DMS114 treated with DMSO at 0.1 percent for 48 hours (cell line): Measurements from ENCODE around the gene ZNF146.
A peak's percentile ranks its signal among the peaks of the same experiment; 100 is the strongest.
"Not testable (repeated sequence)": the region's sequence is repeated elsewhere in the genome, so short reads cannot be mapped to it uniquely, and the experiment has no call there.

Experiments
- DNase-seq: peaks from one replicate; lab custom pipeline; 2025; ENCODE audit not compliant: unreplicated experiment; lab: John Stamatoyannopoulos, UW

The ZNF146 gene

DNA sequence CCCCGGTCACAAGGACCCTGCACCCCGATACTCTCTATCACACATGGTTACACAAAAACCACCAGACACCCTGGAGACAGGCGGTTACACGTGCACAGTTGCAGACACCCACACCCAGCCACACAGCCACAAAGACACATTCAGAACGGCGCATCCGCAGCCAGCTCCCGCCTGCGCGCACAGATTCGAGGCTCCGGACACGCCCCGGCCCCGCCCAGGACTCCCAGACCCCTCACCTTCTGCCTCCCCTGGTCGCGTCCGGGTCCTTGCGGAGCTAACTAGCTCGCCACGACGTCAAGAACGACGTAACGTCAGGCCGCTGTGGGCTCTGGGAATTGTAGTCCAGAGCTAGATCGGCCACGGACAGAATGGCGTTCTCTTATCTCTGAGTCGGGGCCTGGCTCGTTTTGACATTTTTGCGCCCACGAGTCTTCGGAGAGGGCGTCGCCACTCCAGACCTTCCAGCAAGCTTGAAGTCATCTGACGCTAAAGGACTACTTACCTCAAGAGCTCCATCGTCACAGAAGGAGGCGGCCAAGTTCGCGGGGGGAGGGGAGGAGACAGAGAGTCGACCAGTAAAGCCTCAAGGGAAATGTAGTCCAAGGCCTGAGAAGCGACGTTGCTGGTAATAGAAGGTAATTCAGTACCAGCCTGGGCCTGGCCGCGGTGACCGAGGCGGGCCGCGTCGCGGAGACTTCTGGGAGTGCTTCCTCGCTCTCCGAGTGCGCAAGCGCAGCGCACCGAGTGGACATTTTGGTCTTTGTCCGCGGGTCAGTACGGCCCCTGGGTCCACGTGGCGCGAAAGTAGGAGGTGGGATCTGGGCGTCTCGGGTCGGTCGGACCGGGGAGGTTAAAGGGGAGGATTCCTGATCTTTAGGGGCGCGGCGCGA is at the start of gene ZNF146, which contains the start of gene ZNF565:
Gene ZNF146 (plus strand): TSS at position 721 of the 890 bp plus-strand sequence. CDS start 21,335 bp downstream, outside the sequence.
Gene ZNF565 (minus strand): TSS at position 280 of the 890 bp plus-strand sequence. CDS start 12,680 bp downstream, outside the sequence.
- peak; percentile 99 for DNase-seq

DNA sequence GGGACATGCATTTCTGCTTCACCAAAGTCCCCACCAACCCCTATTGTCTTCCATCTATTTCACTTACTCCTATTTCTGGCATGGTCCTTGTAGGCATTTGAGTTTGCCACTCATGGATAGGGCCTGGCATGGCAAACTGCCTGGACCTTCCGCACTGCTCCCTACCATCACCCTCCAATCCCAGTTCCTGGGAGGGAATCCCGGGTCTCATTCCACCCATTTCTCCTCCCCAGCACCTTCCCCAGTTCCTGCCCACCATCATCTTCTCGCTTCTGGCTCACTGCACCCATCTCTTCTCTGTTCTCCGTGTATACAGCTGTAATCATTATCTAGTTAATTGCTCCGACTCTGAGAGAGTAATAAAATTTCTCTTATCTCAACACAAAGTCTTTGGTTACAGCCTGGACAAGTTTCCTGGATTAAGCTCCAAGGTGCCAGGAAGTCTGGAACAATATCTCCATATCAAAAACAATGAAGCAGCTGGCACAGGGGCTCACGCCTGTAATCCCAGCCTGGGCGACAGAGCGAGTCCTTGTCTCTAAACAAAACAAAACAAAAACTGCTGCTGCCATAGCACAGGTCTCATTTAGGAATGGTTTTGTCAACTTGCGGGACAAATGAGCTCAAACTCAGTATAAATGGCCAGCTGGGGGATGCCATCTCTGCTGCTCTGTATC is 45.7 kb upstream of the ZNF146 start:
- DNase-seq = no peak

GRCh38 chr19:36172852-36173251 is 42.1 kb upstream of the ZNF146 start:
- DNase-seq = no peak

GRCh38 chr19:36173846-36174245 is 41.1 kb upstream of the ZNF146 start:
- DNase-seq = not testable (repeated sequence)

- not testable (repeated sequence) for DNase-seq
These were observed 35.8 kb upstream of the ZNF146 start for GRCh38 chr19:36179077-36179476.

- no peak for DNase-seq
These were observed 32.2 kb upstream of the ZNF146 start for GRCh38 chr19:36182612-36183244.

- DNase-seq = no peak
These were observed 31.7 kb upstream of the ZNF146 start for GRCh38 chr19:36183245-36183628.

DNA sequence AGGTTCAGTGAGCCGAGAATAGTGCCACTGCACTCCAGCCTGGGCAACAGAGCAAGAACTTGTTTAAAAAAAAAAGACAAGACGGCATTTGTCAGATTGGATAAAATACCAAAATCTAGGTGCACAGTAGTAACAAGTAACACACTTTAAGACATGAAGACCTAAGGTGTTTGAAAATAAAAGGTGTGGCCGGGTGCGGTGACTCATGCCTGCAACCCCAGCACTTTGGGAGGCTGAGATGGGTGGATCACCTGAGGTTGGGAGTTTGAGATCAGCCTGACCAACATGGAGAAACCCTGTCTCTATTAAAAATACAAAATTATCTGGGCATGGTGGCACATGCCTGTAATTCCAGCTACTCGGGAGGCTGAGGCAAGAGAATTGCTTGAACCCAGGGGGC is 28.2 kb upstream of the ZNF146 start:
- not testable (repeated sequence) for DNase-seq

DNA sequence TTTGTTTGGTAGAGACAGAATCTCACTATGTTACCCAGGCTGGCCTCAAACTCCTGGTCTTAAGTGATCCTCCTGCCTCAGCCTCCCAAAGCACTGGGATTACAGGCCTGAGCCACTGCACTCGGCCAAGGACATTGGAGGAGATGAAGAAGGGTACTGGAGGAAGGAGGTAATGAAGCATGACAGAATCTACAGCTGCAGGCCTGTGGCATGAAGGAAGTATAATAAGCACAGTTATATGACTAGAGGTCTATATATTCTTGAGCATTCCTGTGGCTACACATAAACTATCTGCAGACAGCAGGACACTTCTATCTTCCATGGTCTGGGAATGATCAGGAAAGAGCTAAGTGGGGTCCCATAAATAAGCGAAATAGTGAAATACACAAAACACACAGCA is 18.7 kb upstream of the ZNF146 start:
- no peak for DNase-seq

- DNase-seq = no peak
These were observed 16.8 kb upstream of the ZNF146 start for GRCh38 chr19:36198119-36198518.

DNA sequence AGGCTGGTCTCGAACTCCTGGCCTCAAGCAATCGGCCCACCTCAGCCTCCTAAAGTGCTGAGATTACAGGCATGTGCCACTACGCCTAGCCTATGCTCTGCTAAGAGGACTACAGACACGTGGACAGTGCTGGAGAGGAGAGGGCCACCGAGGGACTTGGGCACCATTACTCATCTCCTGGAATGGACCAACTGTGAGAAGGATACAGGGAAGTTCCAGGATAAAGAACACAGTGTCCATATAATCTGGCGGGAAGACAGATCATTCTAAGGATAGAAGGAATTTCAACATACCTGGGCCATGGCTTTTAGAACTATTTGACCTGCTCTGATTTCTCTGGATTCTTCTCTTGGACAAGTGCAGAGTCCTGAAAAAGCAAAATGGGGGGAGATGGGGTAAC is 13.2 kb upstream of the ZNF146 start:
- DNase-seq = no peak

DNA sequence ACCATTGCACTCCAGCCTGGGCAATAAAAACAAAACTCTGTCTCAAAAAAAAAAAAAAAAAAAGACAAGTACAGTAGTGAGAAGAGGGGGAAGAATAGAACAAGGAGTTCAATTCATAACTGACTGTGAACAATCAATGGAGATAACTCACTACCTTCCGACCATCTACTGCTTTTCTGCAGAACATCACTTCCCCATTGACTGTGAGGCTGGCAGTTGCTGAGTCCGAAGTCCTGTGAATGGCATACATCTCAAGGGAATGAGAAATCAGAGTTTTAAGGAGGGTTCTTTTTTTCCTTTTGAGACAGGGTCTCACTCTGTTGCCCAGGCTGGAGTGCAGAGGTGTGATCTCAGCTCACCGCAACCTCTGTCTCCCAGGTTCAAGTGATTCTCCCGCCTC is 11.6 kb upstream of the ZNF146 start:
- DNase-seq = no peak

DNA sequence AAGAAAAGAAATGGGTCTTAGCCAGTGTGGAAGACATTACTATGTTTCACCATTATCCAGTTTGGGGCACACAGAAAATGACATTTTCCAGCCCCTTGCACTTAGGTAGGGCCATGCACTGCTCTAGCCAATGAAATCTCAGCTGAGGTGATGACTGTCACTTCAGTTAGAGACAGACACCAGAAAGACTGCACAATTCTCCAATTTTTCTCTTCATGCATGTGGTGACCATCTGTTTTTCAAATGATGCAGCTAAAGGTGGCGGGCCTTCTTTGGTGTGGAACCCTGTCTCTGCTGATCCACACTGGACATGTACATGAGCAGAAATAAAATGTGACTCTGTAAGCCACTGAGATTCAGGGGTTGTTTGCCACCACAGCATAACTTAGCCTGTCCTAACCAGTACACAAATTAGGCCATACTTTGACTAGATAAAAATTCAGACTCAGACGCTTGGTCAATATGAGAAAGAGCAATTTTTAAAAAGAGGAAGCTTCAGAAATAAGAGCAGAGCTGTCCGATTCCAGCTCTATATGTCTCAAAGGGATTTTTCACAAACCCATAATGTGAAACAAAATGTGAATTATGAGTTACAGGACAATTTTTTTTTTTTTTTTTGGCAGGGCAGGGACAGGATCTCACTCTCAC is 7.2 kb upstream of the ZNF146 start:
- DNase-seq = no peak

DNA sequence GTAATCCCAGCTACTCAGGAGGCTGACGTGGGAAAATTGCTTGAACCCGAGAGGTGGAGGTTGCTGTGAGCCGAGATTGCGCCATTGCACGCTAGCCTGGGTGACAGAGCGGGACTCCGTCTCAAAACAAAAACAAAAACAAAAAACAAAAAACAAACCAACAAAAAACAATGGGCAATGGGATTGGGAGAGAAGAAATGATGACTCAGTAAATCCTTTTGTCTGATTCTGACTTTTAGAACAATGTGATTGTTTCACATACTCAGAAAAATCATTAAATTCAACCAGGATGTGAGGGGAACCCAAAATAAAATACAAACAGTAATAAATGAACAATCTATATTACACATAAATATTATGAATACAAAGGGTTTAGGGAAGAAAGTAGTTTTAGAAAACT is 5.5 kb upstream of the ZNF146 start:
- DNase-seq = no peak

DNA sequence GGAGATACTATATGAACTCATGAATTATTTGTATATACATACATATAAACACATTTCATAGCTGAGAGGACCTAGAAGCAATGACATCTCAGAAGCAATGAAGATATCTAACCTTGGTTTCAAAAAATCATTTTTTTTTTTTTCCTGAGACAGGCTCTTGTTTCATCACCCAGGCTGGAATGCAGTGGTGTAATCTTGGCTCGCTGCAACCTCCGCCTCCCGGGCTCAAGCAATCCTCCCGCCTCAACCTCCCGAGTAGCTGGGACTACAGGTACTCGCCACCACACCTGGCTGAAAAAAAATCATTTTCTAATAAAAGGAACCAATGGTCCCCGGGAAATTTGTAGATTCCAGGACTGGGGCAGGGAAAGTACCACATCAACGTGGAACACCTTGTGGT is 4.4 kb upstream of the ZNF146 start:
- DNase-seq = no peak

DNA sequence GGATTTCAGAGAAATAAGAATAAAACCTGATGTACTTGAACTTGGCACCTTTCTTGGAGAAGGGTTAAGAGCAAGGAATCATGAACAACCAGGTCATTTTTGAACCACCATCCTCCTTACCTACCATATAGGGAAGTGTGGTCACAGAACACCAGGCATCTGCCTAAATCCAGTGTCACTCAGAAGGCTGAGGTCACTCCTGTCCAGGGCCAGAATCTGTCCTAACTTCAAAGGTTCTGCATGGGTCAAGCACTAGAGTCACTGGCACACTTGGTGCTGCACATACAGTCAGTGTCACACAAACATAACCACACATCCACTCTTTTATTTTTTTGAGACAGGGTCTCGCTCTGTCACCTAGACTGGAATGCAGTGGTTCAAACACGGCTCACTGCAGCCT is 2.0 kb upstream of the ZNF146 start:
- no peak for DNase-seq

DNA sequence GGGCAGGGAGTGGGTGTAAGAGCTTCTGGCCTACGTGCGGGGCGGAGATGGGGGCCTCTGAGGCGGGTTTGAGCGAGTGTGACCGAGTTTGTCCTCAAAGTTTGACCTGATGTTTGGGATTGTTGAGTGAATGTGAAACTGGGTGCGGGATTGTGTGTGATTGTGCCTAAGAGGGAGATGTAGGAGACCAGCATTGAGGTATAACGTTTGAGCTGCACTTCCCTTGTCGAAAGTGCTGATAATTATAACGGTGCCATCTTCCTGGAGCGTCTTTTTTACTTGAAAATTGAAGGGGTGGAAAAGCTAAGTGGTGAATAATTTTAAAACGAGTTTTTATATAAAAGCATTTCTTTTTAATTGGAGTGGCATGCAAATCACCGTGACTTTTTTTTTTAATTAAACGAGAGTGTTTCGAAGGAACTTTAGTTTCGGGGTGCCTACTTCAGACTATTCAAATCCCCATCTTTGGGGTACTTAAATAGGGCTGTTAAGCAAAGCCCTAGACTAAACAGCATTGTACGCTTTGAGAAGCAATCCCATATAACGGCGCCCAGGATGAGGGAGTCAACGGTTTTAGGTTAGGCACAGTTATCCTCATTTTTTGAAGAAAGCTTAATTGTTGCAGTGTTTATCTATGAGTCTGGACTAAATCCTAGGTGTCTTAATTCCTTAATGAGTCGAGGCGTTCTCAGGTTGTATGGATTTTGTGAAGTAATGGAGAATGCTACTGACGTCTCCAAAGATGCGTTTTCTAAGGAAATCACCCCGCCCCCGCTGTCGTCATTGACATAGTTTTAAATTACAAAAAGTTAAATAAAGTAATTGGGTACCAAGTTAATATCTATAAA is 594 bp downstream of the ZNF146 start:
- DNase-seq = peak; percentile 39

DNA sequence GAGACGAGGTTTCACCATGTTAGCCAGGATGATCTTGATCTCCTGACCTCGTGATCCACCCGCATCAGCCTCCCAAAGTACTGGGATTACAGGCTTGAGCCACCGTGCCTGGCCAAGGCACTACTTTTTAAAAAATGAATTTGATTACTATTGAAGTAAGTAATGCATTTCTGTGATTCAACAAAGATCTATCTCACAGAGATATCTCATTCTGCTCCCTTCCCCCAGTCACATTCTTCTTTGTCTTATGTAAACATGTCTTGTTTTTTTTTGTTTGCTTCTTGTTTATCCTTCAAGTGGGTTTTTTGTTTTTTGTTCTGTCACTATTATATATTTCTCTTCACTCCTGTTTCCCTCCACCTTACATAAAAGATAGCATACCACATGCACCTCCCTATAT is 6.6 kb downstream of the ZNF146 start:
- no peak for DNase-seq

GRCh38 chr19:36222503-36222902 is 7.6 kb downstream of the ZNF146 start:
- DNase-seq = no peak

DNA sequence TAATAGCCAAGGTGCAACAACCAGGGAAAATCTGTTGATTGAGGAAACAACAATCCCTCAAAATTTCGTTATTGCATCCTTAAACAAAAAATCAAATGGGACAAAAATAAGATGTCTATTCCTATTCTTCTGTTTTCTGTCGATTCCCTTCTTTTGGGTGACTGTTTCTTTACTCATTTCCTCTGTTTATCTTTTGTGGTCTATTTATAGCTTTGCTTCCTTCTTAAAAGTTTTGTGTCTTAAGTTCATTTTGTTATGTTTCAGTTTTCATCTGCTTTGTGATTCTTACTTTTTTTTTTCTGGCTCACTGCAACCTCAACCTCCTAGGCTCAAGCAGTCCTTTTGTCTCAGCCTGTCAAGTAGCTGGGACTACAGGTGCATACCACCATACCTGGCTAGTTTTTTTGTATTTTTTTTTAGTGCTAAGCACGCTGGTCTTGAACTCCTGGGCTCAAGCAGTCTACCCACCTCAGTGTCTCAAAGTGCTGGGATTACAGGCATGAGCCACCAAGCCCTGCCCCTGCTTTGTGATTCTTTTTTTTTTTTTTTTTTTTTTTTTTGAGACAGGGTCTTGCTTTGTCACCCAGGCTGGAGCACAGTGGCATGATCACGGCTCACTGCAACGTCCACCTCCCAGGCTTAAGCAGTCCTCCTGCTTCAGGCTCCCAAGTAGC is 10.4 kb downstream of the ZNF146 start:
- DNase-seq = no peak
